Omental fat pad (tissue), 4 donors: Measurements from ENCODE around the gene CCDC197. TPM values are rescaled to one million over a fixed set of nuclear protein-coding genes. Genes with fewer than 3 reads are reported as not detected.

Experiments used
- ATAC-seq: fragments of 150-250 bp; one replicate; pipeline ENCODE4 v1.9.1; 2016; ENCODE audit warnings: mild to moderate bottlenecking, moderate library complexity; ENCODE audit not compliant: low FRiP score
- DNase-seq: peaks from one replicate; pipeline ENCODE4 v3.0.0-alpha.2; 2019; ENCODE audit warnings: low spot score
- total RNA-seq, 4 donors: library from RNA; depleted of rRNA; stranded (reverse); fragments of >200 nt; gene quantifications; one replicate each; pipeline ENCODE4 v1.1.0, GENCODE V29; 2016
- TF ChIP-seq, protein P1 (sequence below), 3 donors: fragments of 450-650 bp; IDR thresholded peaks; one replicate each; pipeline ENCODE4 v1.5.1; 2016 to 2017; ENCODE audit warnings: antibody characterized with exemption in 3 of 3, mild to moderate bottlenecking in 3 of 3, moderate library complexity in 2 of 3

Gene CCDC197
- total RNA-seq, 4 donors from 2014 or later: not detected

DNA sequence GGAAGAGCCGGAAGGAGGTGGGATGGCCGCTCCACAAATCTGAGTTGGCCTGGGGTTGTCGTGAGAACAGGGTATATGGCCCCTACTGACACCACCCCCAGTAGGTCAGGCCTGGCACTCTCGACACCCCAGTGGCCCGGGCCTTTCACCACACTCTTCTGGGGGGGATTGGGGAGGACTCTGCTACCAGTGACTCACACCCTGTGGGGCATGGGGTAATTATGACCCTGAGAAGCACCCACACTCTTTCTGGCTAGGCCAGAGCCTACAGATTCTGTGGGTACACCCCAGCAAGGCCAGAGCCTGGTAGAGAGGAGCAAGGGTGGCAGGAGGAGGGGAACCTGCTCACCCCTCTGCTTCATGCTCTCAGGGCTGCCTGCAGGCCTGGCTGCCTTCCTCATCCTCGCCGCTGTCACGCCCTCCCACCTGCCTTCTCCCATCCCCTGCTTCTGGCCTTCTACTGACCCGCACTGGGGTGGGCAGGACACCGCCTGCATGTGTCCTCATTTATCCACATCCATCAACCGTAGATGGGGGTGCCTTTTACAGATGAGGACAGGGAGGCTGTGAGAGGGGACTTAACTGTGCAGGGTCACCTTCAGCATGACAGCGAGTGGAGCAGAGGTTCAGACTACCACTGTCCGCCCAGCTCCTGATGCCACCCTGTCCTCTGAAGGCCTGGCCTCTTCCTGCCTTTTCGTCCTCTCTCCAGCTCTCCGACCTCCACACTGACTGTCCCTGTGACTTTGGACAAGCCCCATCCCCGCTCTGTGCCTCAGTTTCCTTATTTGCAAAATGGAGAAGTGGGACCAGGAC, 39.1 kb upstream of the CCDC197 start:
- DNase-seq (no peak), ATAC-seq (no peak)
- TF ChIP-seq, protein P1, sequence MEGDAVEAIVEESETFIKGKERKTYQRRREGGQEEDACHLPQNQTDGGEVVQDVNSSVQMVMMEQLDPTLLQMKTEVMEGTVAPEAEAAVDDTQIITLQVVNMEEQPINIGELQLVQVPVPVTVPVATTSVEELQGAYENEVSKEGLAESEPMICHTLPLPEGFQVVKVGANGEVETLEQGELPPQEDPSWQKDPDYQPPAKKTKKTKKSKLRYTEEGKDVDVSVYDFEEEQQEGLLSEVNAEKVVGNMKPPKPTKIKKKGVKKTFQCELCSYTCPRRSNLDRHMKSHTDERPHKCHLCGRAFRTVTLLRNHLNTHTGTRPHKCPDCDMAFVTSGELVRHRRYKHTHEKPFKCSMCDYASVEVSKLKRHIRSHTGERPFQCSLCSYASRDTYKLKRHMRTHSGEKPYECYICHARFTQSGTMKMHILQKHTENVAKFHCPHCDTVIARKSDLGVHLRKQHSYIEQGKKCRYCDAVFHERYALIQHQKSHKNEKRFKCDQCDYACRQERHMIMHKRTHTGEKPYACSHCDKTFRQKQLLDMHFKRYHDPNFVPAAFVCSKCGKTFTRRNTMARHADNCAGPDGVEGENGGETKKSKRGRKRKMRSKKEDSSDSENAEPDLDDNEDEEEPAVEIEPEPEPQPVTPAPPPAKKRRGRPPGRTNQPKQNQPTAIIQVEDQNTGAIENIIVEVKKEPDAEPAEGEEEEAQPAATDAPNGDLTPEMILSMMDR (IDR thresholded peaks at IDR 0.05): no peak

DNA sequence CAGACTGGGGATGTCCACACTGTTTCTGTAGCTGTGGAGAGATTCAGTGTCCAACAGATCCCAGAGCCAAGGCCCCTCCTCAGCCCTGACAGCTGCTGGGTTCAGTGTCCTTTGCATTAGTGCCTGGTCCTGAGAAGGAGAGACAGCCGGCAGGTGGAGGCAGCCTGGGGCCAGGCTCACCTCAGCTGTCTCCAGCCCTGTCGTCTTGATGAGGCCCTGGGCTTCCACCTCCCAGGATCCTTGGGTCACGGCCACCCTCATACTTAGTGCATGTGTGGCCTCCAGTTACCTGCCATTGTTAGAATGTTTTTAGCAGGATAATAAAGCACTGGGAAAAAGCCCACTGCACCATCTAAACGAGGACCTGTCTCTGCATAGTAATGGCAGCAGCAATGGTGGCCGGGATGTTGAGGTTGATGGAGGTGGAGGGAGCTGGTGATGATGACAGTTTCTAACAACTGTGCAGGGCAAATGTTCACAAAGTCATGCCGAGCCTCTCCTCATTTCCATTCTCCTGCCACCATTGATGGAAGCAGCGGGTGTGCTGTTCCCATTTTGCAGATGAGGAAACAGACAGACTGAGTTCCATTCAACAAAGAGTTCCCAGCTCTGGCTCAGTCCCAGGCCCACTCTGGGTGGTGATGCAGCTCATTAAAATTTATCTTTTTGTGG, 38.4 kb upstream of the CCDC197 start:
- DNase-seq (no peak), ATAC-seq (no peak)
- TF ChIP-seq, protein P1 (IDR thresholded peaks at IDR 0.05): no peak

DNA sequence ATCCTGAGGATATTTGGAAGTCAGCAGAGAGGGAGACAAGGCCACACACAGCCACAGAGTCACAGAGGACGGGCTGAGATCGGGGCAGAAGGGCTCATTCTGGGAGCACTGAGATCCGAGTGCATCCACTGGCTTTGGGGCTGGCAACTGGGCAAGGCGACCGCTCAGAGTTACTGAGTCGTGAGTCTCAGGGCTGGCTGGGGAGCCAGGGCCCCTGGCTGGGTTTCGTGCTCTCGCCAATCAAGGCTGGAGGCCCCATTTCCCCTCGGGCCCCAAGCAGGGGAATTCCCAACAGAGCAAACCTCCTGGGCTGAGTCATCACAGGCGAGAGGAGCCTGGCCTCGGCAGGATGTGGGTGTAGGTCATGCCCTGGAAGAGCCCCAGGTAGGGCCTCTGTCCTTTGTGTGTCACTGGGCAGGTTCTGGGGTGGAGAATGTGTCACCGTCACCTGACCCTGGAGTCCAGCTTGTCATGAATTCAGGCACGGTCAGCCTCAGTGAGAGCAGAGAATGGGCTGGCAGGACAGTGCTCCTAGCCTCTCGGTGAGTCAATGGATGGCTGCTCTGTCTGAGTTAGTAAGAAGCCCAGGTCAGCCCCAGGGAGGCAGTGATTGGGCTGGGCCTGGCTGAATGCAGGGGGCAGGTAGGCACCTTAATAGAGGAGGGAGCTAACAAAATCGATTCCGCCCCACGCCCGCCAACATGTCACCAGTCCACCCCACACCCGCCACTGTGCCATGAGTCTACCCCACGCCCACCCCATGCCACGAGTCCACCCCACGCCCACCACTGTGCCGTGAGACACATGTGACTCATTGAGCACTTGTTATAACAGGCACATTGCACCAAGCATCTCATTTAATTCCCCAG, 37.6 kb upstream of the CCDC197 start:
- TF ChIP-seq, protein P1 (IDR thresholded peaks at IDR 0.05): no peak
- DNase-seq (no peak), ATAC-seq (peak; percentile 59)

DNA sequence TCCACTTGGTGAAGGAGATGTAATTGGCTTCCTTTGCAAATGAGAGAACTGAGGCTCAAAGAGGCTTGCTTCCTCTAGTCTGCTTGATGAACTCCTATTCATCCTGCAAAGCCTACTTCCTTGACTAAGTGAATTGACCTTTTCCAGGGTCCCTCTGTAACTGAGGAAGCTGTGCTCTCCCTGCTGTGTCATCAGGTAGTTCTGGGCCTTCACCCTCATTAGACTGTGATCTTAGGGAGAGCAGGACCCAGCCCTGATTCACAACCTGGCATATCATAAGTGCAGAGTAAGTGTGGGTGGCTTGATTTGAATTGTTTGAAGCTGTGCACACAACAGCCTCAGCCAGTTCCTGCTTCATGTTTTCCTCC, 37.0 kb upstream of the CCDC197 start:
- TF ChIP-seq, protein P1 (IDR thresholded peaks at IDR 0.05): no peak
- no peak for ATAC-seq
- DNase-seq: no peak

DNA sequence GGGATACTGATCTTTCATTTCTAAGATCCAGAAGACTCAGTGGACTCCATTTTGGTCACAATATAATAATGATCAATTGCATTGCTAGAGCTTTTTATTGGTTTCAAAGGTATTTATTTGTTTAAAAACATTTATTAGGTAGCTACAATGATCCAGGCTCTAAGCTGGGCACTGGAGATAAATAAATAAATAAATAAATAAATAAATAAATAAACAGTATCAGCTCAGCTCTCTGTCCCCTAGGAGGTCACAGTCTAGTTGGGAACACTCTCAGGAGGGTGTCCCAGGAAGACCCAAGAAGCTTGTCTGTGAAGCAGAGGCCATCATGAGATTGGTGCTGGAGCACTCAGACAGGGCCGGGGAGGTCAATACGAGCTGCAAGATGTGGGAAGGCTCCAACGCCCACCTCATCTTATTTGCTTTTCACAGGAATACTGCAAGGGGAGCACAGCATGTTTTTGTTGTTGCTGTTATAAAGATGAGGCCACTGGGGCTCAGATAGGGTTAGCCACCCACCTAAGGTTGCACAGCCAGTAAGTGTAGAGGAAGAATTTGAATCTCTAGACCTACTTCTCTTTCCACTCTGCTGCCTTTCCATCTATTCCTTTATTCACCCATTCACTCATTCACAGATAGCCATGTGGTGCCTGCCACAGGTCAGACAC, 36.2 kb upstream of the CCDC197 start:
- no peak for DNase-seq
- TF ChIP-seq, protein P1 (IDR thresholded peaks at IDR 0.05): no peak
- ATAC-seq: no peak

DNA sequence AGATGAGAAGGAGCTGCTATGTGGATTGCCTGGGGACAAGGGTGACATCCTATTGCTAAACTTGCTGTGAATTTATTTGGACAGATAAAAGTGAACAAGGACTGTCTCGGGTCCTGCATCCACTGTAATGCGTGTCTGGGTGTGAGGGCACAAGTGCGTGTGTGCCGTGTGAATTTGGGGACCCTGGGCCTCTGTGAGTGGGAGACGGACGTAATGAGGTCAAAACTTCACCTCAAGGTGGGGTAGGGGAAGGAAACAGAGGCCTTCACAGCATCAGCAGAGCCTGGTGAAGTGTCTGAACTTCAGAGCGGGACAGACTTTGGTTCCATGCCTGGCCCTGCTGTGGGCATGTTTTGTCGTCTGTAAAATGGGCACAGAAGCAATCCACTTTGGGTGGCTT, 35.5 kb upstream of the CCDC197 start:
- ATAC-seq: no peak
- TF ChIP-seq, protein P1 (IDR thresholded peaks at IDR 0.05): no peak
- DNase-seq: no peak
